IMR-90 (cell line): ENCODE measurements around the gene ERV3-1. TPM values are rescaled to one million over a fixed set of nuclear protein-coding genes. Genes with fewer than 3 reads are reported as not detected.

Experiments used
- ATAC-seq: fragments of 200-7000 bp; cut with Tn5 transposase; 2 replicates; pipeline ENCODE4 v1.9.1; 2020; ENCODE audit warnings: low read depth, mild to moderate bottlenecking, moderate library complexity
- BruUV-seq: library from RNA; stranded (reverse); fragments of 400-500 nt; replicated peaks from 2 replicates; lab custom pipeline; 2021; lab: Mats Ljungman, UMichigan
- CTCF ChIA-PET: fragments of 300-600 bp; formaldehyde crosslinking; extraction: SDS; loops from one replicate; lab custom pipeline; 2021; ENCODE audit warnings: antibody characterized with exemption; lab: Yijun Ruan, JAX
- POLR2A ChIA-PET: fragments of 300-600 bp; sonication (Branson Sonifier 250); formaldehyde crosslinking; loops from one replicate; lab custom pipeline; 2022; ENCODE audit warnings: antibody characterized with exemption; ENCODE audit not compliant: unreplicated experiment; lab: Charles Lee
- DNase-seq: peaks from one replicate; pipeline ENCODE4 v3.0.0; 2013
- H2AFZ ChIP-seq: replicated peaks from 2 replicates; pipeline ENCODE3; 2013; ENCODE audit warnings: low read length, mild to moderate bottlenecking; ENCODE audit not compliant: poor library complexity
- H2AK5ac ChIP-seq: 2 replicates; pipeline ENCODE4 v1.6.1; 2013; ENCODE audit warnings: low read depth, low read length, inconsistent platforms
- H2AK9ac ChIP-seq: replicated peaks from 2 replicates; pipeline ENCODE3; 2013; ENCODE audit warnings: mild to moderate bottlenecking, low read depth, low read length, moderate library complexity; ENCODE audit not compliant: poor library complexity
- H2BK120ac ChIP-seq: 2 replicates; pipeline ENCODE4 v1.6.1; 2013; ENCODE audit warnings: low read depth, low read length, inconsistent platforms
- H2BK15ac ChIP-seq: 3 replicates; pipeline ENCODE4 v1.6.1; 2013; ENCODE audit warnings: low read depth, low read length, inconsistent platforms
- H2BK20ac ChIP-seq: 2 replicates; pipeline ENCODE4 v1.6.1; 2013; ENCODE audit warnings: low read depth, mild to moderate bottlenecking, inconsistent platforms, low read length, moderate library complexity
- H2BK5ac ChIP-seq: 2 replicates; pipeline ENCODE4 v1.6.1; 2013; ENCODE audit warnings: mild to moderate bottlenecking, low read depth, low read length, inconsistent platforms; ENCODE audit not compliant: poor library complexity, severe bottlenecking
- H3K14ac ChIP-seq: replicated peaks from 2 replicates; pipeline ENCODE4 v1.6.1; 2013; ENCODE audit warnings: low read depth, low read length, inconsistent platforms
- H3K18ac ChIP-seq: 2 replicates; pipeline ENCODE4 v1.6.1; 2013; ENCODE audit warnings: low read depth, low read length, control low read depth
- H3K23ac ChIP-seq: 2 replicates; pipeline ENCODE4 v1.6.1; 2013; ENCODE audit warnings: low read depth, low read length, inconsistent platforms
- H3K27ac ChIP-seq: 2 replicates; pipeline ENCODE4 v1.5.1; 2013; ENCODE audit warnings: mild to moderate bottlenecking, control low read depth, low read length; ENCODE audit not compliant: insufficient read depth
- H3K27me3 ChIP-seq: 2 replicates; pipeline ENCODE4 v1.6.1; 2013; ENCODE audit warnings: low read length; ENCODE audit not compliant: control insufficient read depth, insufficient read depth
- H3K36me3 ChIP-seq: 2 replicates; pipeline ENCODE4 v1.6.1; 2013; ENCODE audit warnings: low read length, mixed read lengths; ENCODE audit not compliant: control insufficient read depth, insufficient read depth
- H3K4ac ChIP-seq: 2 replicates; pipeline ENCODE4 v1.6.1; 2013; ENCODE audit warnings: low read depth, low read length, inconsistent platforms
- H3K4me1 ChIP-seq: 2 replicates; pipeline ENCODE4 v1.6.1; 2013; ENCODE audit warnings: low read length, mixed read lengths; ENCODE audit not compliant: control insufficient read depth, insufficient read depth
- H3K4me2 ChIP-seq: 2 replicates; pipeline ENCODE4 v1.6.1; 2013; ENCODE audit warnings: low read depth, mild to moderate bottlenecking, control low read depth, low read length, moderate library complexity
- H3K4me3 ChIP-seq: 2 replicates; pipeline ENCODE4 v1.5.1; 2013; ENCODE audit warnings: low read depth, mild to moderate bottlenecking, control low read depth, low read length, moderate library complexity; ENCODE audit not compliant: insufficient read depth
- H3K56ac ChIP-seq: 2 replicates; pipeline ENCODE4 v1.6.1; 2013; ENCODE audit warnings: low read length, inconsistent platforms; ENCODE audit not compliant: insufficient read depth; ENCODE audit errors: extremely low read depth
- H3K79me1 ChIP-seq, 2 experiments: 2 replicates each; pipeline ENCODE4 v1.6.1; 2013; ENCODE audit warnings: low read length in 2 of 2, inconsistent platforms in 1 of 2, low read depth in 1 of 2
- H3K9ac ChIP-seq: 2 replicates; pipeline ENCODE4 v1.6.1; 2013; ENCODE audit warnings: low read depth, low read length, control low read depth
- H3K9me1 ChIP-seq: 2 replicates; pipeline ENCODE4 v1.6.1; 2013; ENCODE audit warnings: low read length, inconsistent platforms; ENCODE audit not compliant: insufficient read depth
- H3K9me3 ChIP-seq: 2 replicates; pipeline ENCODE4 v1.6.1; 2013; ENCODE audit warnings: low read length; ENCODE audit not compliant: control insufficient read depth, insufficient read depth
- H4K20me1 ChIP-seq: 2 replicates; pipeline ENCODE4 v1.6.1; 2013; ENCODE audit warnings: low read length, inconsistent platforms; ENCODE audit not compliant: insufficient read depth
- H4K5ac ChIP-seq: 2 replicates; pipeline ENCODE4 v1.6.1; 2013; ENCODE audit warnings: mild to moderate bottlenecking, low read depth, low read length, control low read depth
- H4K8ac ChIP-seq, 2 experiments: 2 replicates each; pipeline ENCODE4 v1.6.1; 2013; ENCODE audit warnings: low read depth in 2 of 2, low read length in 2 of 2, control low read depth in 1 of 2, inconsistent platforms in 1 of 2
- H4K91ac ChIP-seq: 2 replicates; pipeline ENCODE4 v1.6.1; 2013; ENCODE audit warnings: low read depth, low read length, inconsistent platforms; ENCODE audit not compliant: insufficient read depth
- CHD1 ChIP-seq: IDR thresholded peaks from 2 replicates; pipeline ENCODE4 v1.6.1; 2012; ENCODE audit warnings: low read depth, low read length, improper control_type of control experiment
- MAZ ChIP-seq: IDR thresholded peaks from 2 replicates; pipeline ENCODE4 v1.6.1; 2012; ENCODE audit warnings: low read depth, mild to moderate bottlenecking, low read length, improper control_type of control experiment, moderate library complexity, borderline replicate concordance
- MXI1 ChIP-seq: IDR thresholded peaks from 2 replicates; pipeline ENCODE4 v1.6.1; 2012; ENCODE audit warnings: low read depth, mild to moderate bottlenecking, low read length, moderate library complexity, borderline replicate concordance
- WGBS, 2 experiments: methylation state at CpG; one replicate each; pipeline versions ENCODE4 v1.1.5 to v1.1.7; 2013; ENCODE audit warnings: missing lambda C conversion rate in 2 of 2; ENCODE audit not compliant: insufficient read length in 1 of 2; ENCODE audit errors: extremely low coverage in 2 of 2; 5-methylcytosine and 5-hydroxymethylcytosine counted together
- dilution Hi-C: fragments of 300-500 bp; cut with HindIII; formaldehyde crosslinking; loops from one replicate; pipeline ENCODE4 v1.14.3; 2018; ENCODE audit warnings: low sequenced_read_pairs; ENCODE audit not compliant: unreplicated experiment
- in situ Hi-C: fragments of 300-500 bp; cut with MboI; formaldehyde crosslinking; loops from 3 replicates; pipeline ENCODE4 v1.14.3; 2019; ENCODE audit warnings: low sequenced_read_pairs, inconsistent platforms, mixed read lengths
- intact Hi-C: fragments of 100-400 bp; cut with micrococcal nuclease; formaldehyde crosslinking; loops from 2 replicates; pipeline ENCODE4 v1.10.0; 2022
- polyA plus RNA-seq, 3 experiments: library from polyadenylated mRNA; depleted of rRNA; stranded (reverse); fragments of >200 nt; gene quantifications; 2 replicates each; pipeline ENCODE4 v1.2.3, GENCODE V29; 2012; ENCODE audit warnings: low replicate concordance in 1 of 3
- total RNA-seq: library from RNA; depleted of rRNA; stranded (reverse); fragments of >200 nt; gene quantifications from 2 replicates; pipeline ENCODE4 v1.2.3, GENCODE V29; 2012
- TF ChIP-seq, protein P1 (sequence below): conservative IDR thresholded peaks from 2 replicates; pipeline ENCODE4 v1.5.1; 2012; ENCODE audit warnings: mild to moderate bottlenecking, low read depth, low read length, improper control_type of control experiment

The ERV3-1 gene
- total and polyA plus RNA-seq, 2 of the 4 experiments (the other 2 are of a cell fraction) = 7.0 to 11.8 TPM

DNA sequence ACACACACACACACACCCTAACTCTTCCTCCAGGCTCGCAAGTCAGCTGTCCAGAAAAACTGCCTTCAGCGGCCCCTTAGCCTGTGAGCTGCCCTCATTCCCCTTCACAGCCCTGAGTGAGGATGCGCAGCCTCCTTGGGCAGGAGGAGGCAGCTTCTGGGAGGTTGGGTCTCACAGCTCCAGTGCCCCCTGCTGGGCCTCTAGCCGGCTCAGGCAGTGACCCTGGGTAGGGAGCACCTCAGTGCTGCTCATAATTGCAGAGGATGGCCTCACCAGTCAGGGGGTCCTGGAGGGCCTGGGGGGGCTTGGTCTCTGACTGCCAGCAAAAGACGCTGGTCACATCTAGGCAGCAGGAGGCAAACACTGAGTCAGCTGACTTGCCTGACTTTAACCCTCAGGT, 59.7 kb downstream of the ERV3-1 start:
- Histone ChIP-seq H3K4me1 (no peaks in the 10 kb centered on the region), H3K56ac (no peak overlapping the region), H2BK20ac (no peak overlapping the region), H2BK15ac (no peak overlapping the region), H3K4ac (no peak overlapping the region), H3K14ac (no peak overlapping the region), H3K4me2 (no peak overlapping the region), H4K8ac (no peak overlapping the region), H2AFZ (no peak overlapping the region), H3K4me3 (no peak overlapping the region), H4K91ac (no peak overlapping the region), H4K20me1 (no peaks in the 10 kb centered on the region), H2BK5ac (no peak overlapping the region), H3K36me3 (no peaks in the 10 kb centered on the region), H2BK120ac (no peak overlapping the region), H3K9me3 (peaks cover 3% of the 10 kb centered on the region; the same call in 1 of the 2 replicates), H3K79me1 (no peaks in the 10 kb centered on the region), H2AK5ac (no peak overlapping the region), H3K9ac (no peak overlapping the region), H2AK9ac (no peak overlapping the region), H3K27ac (no peak overlapping the region), H3K23ac (no peak overlapping the region), H3K18ac (no peak overlapping the region), H4K5ac (no peak overlapping the region), H3K9me1 (no peaks in the 10 kb centered on the region), H3K27me3 (peaks cover 29% of the 10 kb centered on the region)
- WGBS, 2 experiments = no CpG with 5 or more reads among the region's 5 CpGs
- intact Hi-C loops = no loop called here
- ATAC-seq (peak; percentile 22; the same call in 1 of the 2 replicates), DNase-seq (peak; percentile 1)
- ChIA-PET CTCF (interaction anchor here (0.6 kb wide), 1 partner anchor 360 kb away, joined by 3 read pairs; no protein-coding TSS in a partner anchor), POLR2A (no interaction called here)
- in situ Hi-C loops = no loop called here
- dilution Hi-C loops = no loop called here
- TF ChIP-seq MAZ (no peak), CHD1 (no peak), MXI1 (no peak)
- TF ChIP-seq, protein P1, sequence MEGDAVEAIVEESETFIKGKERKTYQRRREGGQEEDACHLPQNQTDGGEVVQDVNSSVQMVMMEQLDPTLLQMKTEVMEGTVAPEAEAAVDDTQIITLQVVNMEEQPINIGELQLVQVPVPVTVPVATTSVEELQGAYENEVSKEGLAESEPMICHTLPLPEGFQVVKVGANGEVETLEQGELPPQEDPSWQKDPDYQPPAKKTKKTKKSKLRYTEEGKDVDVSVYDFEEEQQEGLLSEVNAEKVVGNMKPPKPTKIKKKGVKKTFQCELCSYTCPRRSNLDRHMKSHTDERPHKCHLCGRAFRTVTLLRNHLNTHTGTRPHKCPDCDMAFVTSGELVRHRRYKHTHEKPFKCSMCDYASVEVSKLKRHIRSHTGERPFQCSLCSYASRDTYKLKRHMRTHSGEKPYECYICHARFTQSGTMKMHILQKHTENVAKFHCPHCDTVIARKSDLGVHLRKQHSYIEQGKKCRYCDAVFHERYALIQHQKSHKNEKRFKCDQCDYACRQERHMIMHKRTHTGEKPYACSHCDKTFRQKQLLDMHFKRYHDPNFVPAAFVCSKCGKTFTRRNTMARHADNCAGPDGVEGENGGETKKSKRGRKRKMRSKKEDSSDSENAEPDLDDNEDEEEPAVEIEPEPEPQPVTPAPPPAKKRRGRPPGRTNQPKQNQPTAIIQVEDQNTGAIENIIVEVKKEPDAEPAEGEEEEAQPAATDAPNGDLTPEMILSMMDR = 0 out of 2 replicates have a peak, but pooled peaks have one; percentile 16
- no TSS peak for BruUV-seq
